Measurements from ENCODE around the gene AP1AR.
"Not testable (repeated sequence)": the region's sequence is repeated elsewhere in the genome, so short reads cannot be mapped to it uniquely, and the experiment has no call there.

AP1AR gene

GRCh38 chr4:112231779-112232713 lies at the start of gene AP1AR:
AP1AR (plus strand) TSS chr4:112231787; CDS start chr4:112232092, 305 bp downstream.
- DNase-seq (ENCODE audit: low read depth) = peak; percentile 54

GRCh38 chr4:112182604-112183003 lies 49.0 kb upstream of the AP1AR start:
- DNase-seq (ENCODE audit: low read depth) = no peak

- no peak for DNase-seq (ENCODE audit: low read depth)
Measured at GRCh38 chr4:112183252-112183651, 48.3 kb upstream of the AP1AR start.

GRCh38 chr4:112184438-112184837 lies 47.1 kb upstream of the AP1AR start:
- DNase-seq (ENCODE audit: low read depth) = no peak

GRCh38 chr4:112185334-112185733 lies 46.3 kb upstream of the AP1AR start:
- DNase-seq (ENCODE audit: low read depth) = no peak

- DNase-seq (ENCODE audit: low read depth) = no peak
Measured at GRCh38 chr4:112185740-112186670, 45.6 kb upstream of the AP1AR start.

GRCh38 chr4:112189754-112190153 lies 41.8 kb upstream of the AP1AR start:
- no peak for DNase-seq (ENCODE audit: low read depth)

- DNase-seq (ENCODE audit: low read depth) = no peak
Measured at GRCh38 chr4:112190684-112191083, 40.9 kb upstream of the AP1AR start.

GRCh38 chr4:112196461-112196860 lies 35.1 kb upstream of the AP1AR start:
- no peak for DNase-seq (ENCODE audit: low read depth)

- no peak for DNase-seq (ENCODE audit: low read depth)
Measured at GRCh38 chr4:112199041-112199440, 32.5 kb upstream of the AP1AR start.

- no peak for DNase-seq (ENCODE audit: low read depth)
Measured at GRCh38 chr4:112201915-112202505, 29.6 kb upstream of the AP1AR start.

- DNase-seq (ENCODE audit: low read depth) = no peak
Measured at GRCh38 chr4:112203593-112203992, 28.0 kb upstream of the AP1AR start.

GRCh38 chr4:112206431-112206830 lies 25.2 kb upstream of the AP1AR start:
- no peak for DNase-seq (ENCODE audit: low read depth)

GRCh38 chr4:112208137-112209095 lies 23.2 kb upstream of the AP1AR start:
- DNase-seq (ENCODE audit: low read depth) = not testable (repeated sequence)

- no peak for DNase-seq (ENCODE audit: low read depth)
Measured at GRCh38 chr4:112210777-112211176, 20.8 kb upstream of the AP1AR start.

GRCh38 chr4:112213091-112213490 lies 18.5 kb upstream of the AP1AR start:
- no peak for DNase-seq (ENCODE audit: low read depth)

- DNase-seq (ENCODE audit: low read depth) = no peak
Measured at GRCh38 chr4:112213856-112214255, 17.7 kb upstream of the AP1AR start.

- DNase-seq (ENCODE audit: low read depth) = no peak
Measured at GRCh38 chr4:112214390-112215264, 17.0 kb upstream of the AP1AR start.

- no peak for DNase-seq (ENCODE audit: low read depth)
Measured at GRCh38 chr4:112219826-112220366, 11.7 kb upstream of the AP1AR start.

All from HS-27A (cell line).